ENCODE results near the gene MTREX. TPM values are rescaled to one million over a fixed set of nuclear protein-coding genes. Genes with fewer than 3 reads are reported as not detected.

MTREX gene
- total RNA-seq, 4 donors from 2014 or later: 52.4 to 95.1 (median 60.7) TPM

DNA sequence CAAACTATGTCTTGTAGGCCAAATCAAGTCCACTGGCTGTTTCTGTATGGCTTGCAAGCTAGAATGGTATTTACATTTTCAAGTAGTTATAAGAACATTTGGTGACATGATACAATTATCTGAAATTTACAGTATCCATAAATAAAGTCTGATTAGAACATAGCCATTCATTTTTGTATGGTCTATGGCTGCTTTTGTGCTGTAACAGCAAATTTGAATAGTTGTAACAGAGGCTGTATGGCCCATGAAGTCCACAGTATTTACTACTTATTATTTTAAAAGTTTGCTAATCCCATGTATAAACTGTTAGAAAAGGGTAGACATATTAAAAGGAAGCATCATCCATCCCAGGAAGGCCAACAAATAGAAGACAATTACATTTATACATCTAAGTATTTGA, 18.0 kb upstream of the MTREX start:
- Histone ChIP-seq H3K36me3 (peaks cover 0 to 99% (median 20%) of the 10 kb centered on the region in 3 donors), H3K27ac (no peak overlapping the region), H3K4me1 (no peaks in the 10 kb centered on the region), H3K27me3 (no peaks in the 10 kb centered on the region), H3K9me3 (no peaks in the 10 kb centered on the region), H3K4me3 (no peak overlapping the region)
- DNase-seq (ENCODE audit: low spot score in 2 of 2): no peak
- TF ChIP-seq POLR2A (IDR thresholded peaks at IDR 0.05) (no peak), CTCF (IDR thresholded peaks at IDR 0.05) (no peak), EP300 (IDR thresholded peaks at IDR 0.05) (no peak)

DNA sequence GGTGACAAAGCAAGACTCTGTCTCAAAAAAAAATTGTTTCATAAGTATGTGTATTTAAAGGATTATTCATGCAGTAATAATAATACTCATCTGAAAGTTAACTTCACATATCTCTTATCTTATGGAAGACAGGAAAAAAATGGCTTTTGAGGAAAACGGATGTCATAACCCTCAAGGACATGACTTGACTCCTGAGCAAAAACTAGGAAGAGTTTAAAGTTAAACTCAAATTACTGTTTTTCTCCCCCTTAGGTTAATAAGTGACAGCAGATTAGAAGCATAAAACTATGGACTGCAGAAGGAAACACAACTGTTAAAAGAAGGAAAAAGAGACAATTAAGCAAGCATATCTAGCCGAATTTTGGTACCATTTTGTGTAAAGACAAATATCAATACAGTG, 16.8 kb upstream of the MTREX start:
- H3K4me3 ChIP-seq: no peak overlapping the region
- no peak for TF ChIP-seq POLR2A (IDR thresholded peaks at IDR 0.05)
- TF ChIP-seq CTCF (IDR thresholded peaks at IDR 0.05): no peak
- no peak for TF ChIP-seq EP300 (IDR thresholded peaks at IDR 0.05)
- no peaks in the 10 kb centered on the region for H3K9me3 ChIP-seq
- H3K27me3 ChIP-seq: no peaks in the 10 kb centered on the region
- peaks cover 0 to 99% (median 27%) of the 10 kb centered on the region in 3 donors for H3K36me3 ChIP-seq
- no peak for DNase-seq (ENCODE audit: low spot score in 2 of 2)
- 80 to 86% methylated on average over 2 of the region's 2 CpGs for WGBS, 2 donors
- no peaks in the 10 kb centered on the region for H3K4me1 ChIP-seq
- no peak overlapping the region for H3K27ac ChIP-seq

GRCh38 chr5:55294935-55295334, 12.9 kb upstream of the MTREX start:
- no peak for TF ChIP-seq POLR2A (IDR thresholded peaks at IDR 0.05)
- no peak for TF ChIP-seq CTCF (IDR thresholded peaks at IDR 0.05)
- no peak for TF ChIP-seq EP300 (IDR thresholded peaks at IDR 0.05)
- WGBS, 2 donors: 95 to 97% methylated on average over 1 of the region's 1 CpG
- H3K4me1 ChIP-seq: no peaks in the 10 kb centered on the region
- H3K4me3 ChIP-seq: no peak overlapping the region
- peaks cover 0 to 65% (median 18%) of the 10 kb centered on the region in 3 donors for H3K36me3 ChIP-seq
- no peak overlapping the region for H3K27ac ChIP-seq
- H3K27me3 ChIP-seq: no peaks in the 10 kb centered on the region
- H3K9me3 ChIP-seq: no peaks in the 10 kb centered on the region
- no peak for DNase-seq (ENCODE audit: low spot score in 2 of 2)

- WGBS, 2 donors: 95 to 99% methylated on average over 2 of the region's 2 CpGs
Observed at GRCh38 chr5:55300890-55301289, 6.9 kb upstream of the MTREX start.

GRCh38 chr5:55303238-55303690, 4.5 kb upstream of the MTREX start:
- Histone ChIP-seq H3K36me3 (peaks cover 0 to 13% (median 0%) of the 10 kb centered on the region in 3 donors), H3K4me1 (peaks cover 0 to 36% (median 18%) of the 10 kb centered on the region in 4 donors), H3K9me3 (peaks cover 0 to 6% (median 0%) of the 10 kb centered on the region in 4 donors), H3K4me3 (no peak overlapping the region), H3K27me3 (no peaks in the 10 kb centered on the region), H3K27ac (no peak overlapping the region)
- DNase-seq (ENCODE audit: low spot score in 2 of 2): no peak
- TF ChIP-seq POLR2A (IDR thresholded peaks at IDR 0.05): no peak
- TF ChIP-seq EP300 (IDR thresholded peaks at IDR 0.05): no peak
- TF ChIP-seq CTCF (IDR thresholded peaks at IDR 0.05): no peak
- 60 to 67% methylated on average over 4 of the region's 4 CpGs for WGBS, 2 donors

More at GRCh38 chr5:55300890-55301289, 6.9 kb upstream of the MTREX start:
- DNase-seq (ENCODE audit: low spot score in 2 of 2): no peak
- peaks cover 0 to 27% (median 11%) of the 10 kb centered on the region in 4 donors for H3K4me1 ChIP-seq
- no peaks in the 10 kb centered on the region for H3K27me3 ChIP-seq
- peaks cover 0 to 18% (median 1%) of the 10 kb centered on the region in 3 donors for H3K36me3 ChIP-seq
- no peak overlapping the region for H3K4me3 ChIP-seq
- H3K27ac ChIP-seq: no peak overlapping the region
- no peak for TF ChIP-seq POLR2A (IDR thresholded peaks at IDR 0.05)
- no peak for TF ChIP-seq CTCF (IDR thresholded peaks at IDR 0.05)
- no peak for TF ChIP-seq EP300 (IDR thresholded peaks at IDR 0.05)
- H3K9me3 ChIP-seq: peaks cover 0 to 6% (median 0%) of the 10 kb centered on the region in 4 donors

All from tibial nerve (tissue), 4 donors.